HEK293T (cell line): ENCODE data around the gene SSR2.

ENCODE experiments used
- ARNT ChIP-seq: fragments of 450-650 bp; IDR thresholded peaks from 2 replicates; pipeline ENCODE4 v1.6.1; 2017; ENCODE audit warnings: mild to moderate bottlenecking
- CTBP1 ChIP-seq: fragments of 450-650 bp; IDR thresholded peaks from 2 replicates; pipeline ENCODE4 v1.6.1; 2016; ENCODE audit warnings: borderline replicate concordance
- FOXM1 ChIP-seq: fragments of 450-650 bp; IDR thresholded peaks from 2 replicates; pipeline ENCODE4 v1.6.1; 2017; ENCODE audit warnings: mild to moderate bottlenecking, borderline replicate concordance
- HDGF ChIP-seq: fragments of 450-650 bp; IDR thresholded peaks from 2 replicates; pipeline ENCODE4 v1.6.1; 2017; ENCODE audit warnings: antibody characterized with exemption, borderline replicate concordance
- LEF1 ChIP-seq: fragments of 450-650 bp; IDR thresholded peaks from 2 replicates; pipeline ENCODE4 v1.6.1; 2017; ENCODE audit warnings: mild to moderate bottlenecking, borderline replicate concordance
- NFRKB ChIP-seq: fragments of 450-650 bp; IDR thresholded peaks from 2 replicates; pipeline ENCODE4 v1.6.1; 2016; ENCODE audit warnings: mild to moderate bottlenecking, moderate library complexity
- PKNOX1 ChIP-seq: fragments of 450-650 bp; IDR thresholded peaks from 2 replicates; pipeline ENCODE4 v1.6.1; 2016
- SP1 ChIP-seq: fragments of 450-650 bp; IDR thresholded peaks from 2 replicates; pipeline ENCODE4 v1.6.1; 2017
- SUZ12 ChIP-seq: fragments of 450-650 bp; IDR thresholded peaks from 2 replicates; pipeline ENCODE4 v1.6.1; 2016; ENCODE audit warnings: mild to moderate bottlenecking
- TARDBP ChIP-seq: fragments of 450-650 bp; IDR thresholded peaks from 2 replicates; pipeline ENCODE4 v1.6.1; 2016
- ZNF384 ChIP-seq: fragments of 450-650 bp; IDR thresholded peaks from 2 replicates; pipeline ENCODE4 v1.6.1; 2016

GRCh38 chr1:155968051-155968400, 52.7 kb downstream of the SSR2 start:
- no peak for TF ChIP-seq ARNT
- no peak for TF ChIP-seq HDGF
- no peak for TF ChIP-seq PKNOX1
- TF ChIP-seq ZNF384 = no peak
- no peak for TF ChIP-seq NFRKB
- no peak for TF ChIP-seq TARDBP
- TF ChIP-seq LEF1 = no peak
- no peak for TF ChIP-seq SP1
- no peak for TF ChIP-seq CTBP1
- no peak for TF ChIP-seq FOXM1
- no peak for TF ChIP-seq SUZ12
